GM12878 (cell line): Measurements from ENCODE around the gene RNF126. TPM values are rescaled to one million over a fixed set of nuclear protein-coding genes. Genes with fewer than 3 reads are reported as not detected.

ENCODE experiments used
- ASH2L ChIP-seq: fragments of 300-600, 200-600 bp; sonication (generic); IDR thresholded peaks from 2 replicates; pipeline ENCODE4 v1.6.1; 2017; ENCODE audit warnings: low read depth, mild to moderate bottlenecking, borderline replicate concordance
- CBFB ChIP-seq: IDR thresholded peaks from 2 replicates; pipeline ENCODE4 v1.6.1; 2016; ENCODE audit warnings: antibody characterized with exemption, low read depth
- DPF2 ChIP-seq: fragments of 450-650 bp; IDR thresholded peaks from 2 replicates; pipeline ENCODE4 v1.6.1; 2017; ENCODE audit warnings: mild to moderate bottlenecking
- ETV6 ChIP-seq, 2 experiments: fragments of 450-650 bp in 1 of 2; IDR thresholded peaks in 1 of 2; conservative IDR thresholded peaks in 1 of 2; 2 replicates each; pipeline ENCODE4 v1.6.1; 2014; ENCODE audit warnings: antibody characterized with exemption in 1 of 2, borderline replicate concordance in 1 of 2, low read depth in 1 of 2, mild to moderate bottlenecking in 1 of 2, moderate library complexity in 1 of 2
- SKIL ChIP-seq: fragments of 450-650 bp; IDR thresholded peaks from 2 replicates; pipeline ENCODE4 v1.6.1; 2017; ENCODE audit warnings: mild to moderate bottlenecking, low read depth, inconsistent platforms; ENCODE audit not compliant: poor library complexity, severe bottlenecking
- SMAD5 ChIP-seq: IDR thresholded peaks from 2 replicates; pipeline ENCODE4 v1.6.1; 2016; ENCODE audit warnings: antibody characterized with exemption, low read depth
- ZBTB11 ChIP-seq: fragments of 450-650 bp; formaldehyde crosslinking; IDR thresholded peaks from 2 replicates; pipeline ENCODE4 v1.5.0; 2022; ENCODE audit warnings: mild to moderate bottlenecking, missing genetic modification characterization
- polyA plus RNA-seq, 11 experiments: library from polyadenylated mRNA; depleted of rRNA in 4 of 11; unstranded in 6 of 11; stranded (reverse) in 5 of 11; fragments of >200 nt; fragmentation: Nextera tagmentation in 4 of 11; fragmentation: Illumina TruSeq in 1 of 11; extraction: Ambion mirVana in 4 of 11; extraction: Trizol in 1 of 11; gene quantifications; 1 replicate in 1 of 11; 2 replicates in 10 of 11; pipeline versions ENCODE4 v1.2.1 to v1.2.3, GENCODE V29; 2011 to 2016; ENCODE audit warnings: inconsistent platforms in 2 of 11, missing spikeins in 2 of 11, low read depth in 1 of 11
- total RNA-seq, 4 experiments: library from RNA; depleted of rRNA in 3 of 4; stranded (reverse); fragments of >200 nt in 3 of 4; fragmentation: Illumina TruSeq in 1 of 4; extraction: Trizol in 1 of 4; gene quantifications; 2 replicates each; pipeline versions ENCODE4 v1.2.1 to v1.2.3, GENCODE V29; 2013 to 2021

Gene RNF126
- total and polyA plus RNA-seq, 10 of the 15 experiments (the other 5 are each of a cell fraction or from before 2014, with no cell fraction given) = 0.45 to 100 (median 50.6) TPM

- TF ChIP-seq ZBTB11 (no peak), CBFB (no peak), ASH2L (no peak), SKIL (no peak), SMAD5 (no peak), ETV6 (conservative IDR thresholded peaks at IDR 0.05 in 1 of 2, IDR thresholded peaks at IDR 0.05 in 1 of 2; ENCODE audit: borderline replicate concordance in 1 of 2, low read depth in 1 of 2) (no peak), DPF2 (0 out of 2 replicates have a peak, but pooled peaks have one; percentile 47)
Observed at GRCh38 chr19:674282-675151, 11.5 kb upstream of the RNF126 start (continued).
